22Rv1 (cell line): ENCODE measurements around the gene ZBTB40.

Experiments
- ZFX ChIP-seq: fragments of 450-650 bp; IDR thresholded peaks from 2 replicates; pipeline ENCODE4 v1.6.1; 2017; ENCODE audit warnings: antibody characterized with exemption, borderline replicate concordance
- TF ChIP-seq, protein P1 (sequence below): fragments of 450-650 bp; IDR thresholded peaks from 2 replicates; pipeline ENCODE4 v1.5.1; 2017; ENCODE audit warnings: mild to moderate bottlenecking

DNA sequence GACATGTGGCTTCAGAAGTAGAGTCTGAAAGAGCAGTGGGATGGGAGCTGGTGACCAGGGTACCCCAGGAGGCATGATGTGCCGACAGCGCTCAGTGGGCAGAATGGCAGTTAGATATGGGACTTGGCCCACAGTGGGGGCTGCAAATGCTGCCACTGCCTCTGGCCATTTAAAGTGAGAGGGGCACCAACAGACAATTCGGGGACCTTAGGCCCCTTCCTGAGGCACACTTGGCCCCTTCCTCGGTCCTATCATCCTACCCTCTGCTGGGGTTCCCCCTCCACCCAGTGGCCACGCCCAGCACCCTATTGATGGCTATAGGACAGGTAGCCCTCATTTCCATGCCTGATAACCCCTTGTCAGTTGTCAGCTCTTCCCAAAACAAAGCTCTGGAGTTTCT is 75.0 kb downstream of the ZBTB40 start:
- TF ChIP-seq, protein P1, sequence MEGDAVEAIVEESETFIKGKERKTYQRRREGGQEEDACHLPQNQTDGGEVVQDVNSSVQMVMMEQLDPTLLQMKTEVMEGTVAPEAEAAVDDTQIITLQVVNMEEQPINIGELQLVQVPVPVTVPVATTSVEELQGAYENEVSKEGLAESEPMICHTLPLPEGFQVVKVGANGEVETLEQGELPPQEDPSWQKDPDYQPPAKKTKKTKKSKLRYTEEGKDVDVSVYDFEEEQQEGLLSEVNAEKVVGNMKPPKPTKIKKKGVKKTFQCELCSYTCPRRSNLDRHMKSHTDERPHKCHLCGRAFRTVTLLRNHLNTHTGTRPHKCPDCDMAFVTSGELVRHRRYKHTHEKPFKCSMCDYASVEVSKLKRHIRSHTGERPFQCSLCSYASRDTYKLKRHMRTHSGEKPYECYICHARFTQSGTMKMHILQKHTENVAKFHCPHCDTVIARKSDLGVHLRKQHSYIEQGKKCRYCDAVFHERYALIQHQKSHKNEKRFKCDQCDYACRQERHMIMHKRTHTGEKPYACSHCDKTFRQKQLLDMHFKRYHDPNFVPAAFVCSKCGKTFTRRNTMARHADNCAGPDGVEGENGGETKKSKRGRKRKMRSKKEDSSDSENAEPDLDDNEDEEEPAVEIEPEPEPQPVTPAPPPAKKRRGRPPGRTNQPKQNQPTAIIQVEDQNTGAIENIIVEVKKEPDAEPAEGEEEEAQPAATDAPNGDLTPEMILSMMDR: no peak
- TF ChIP-seq ZFX: no peak
